Astrocyte (in vitro differentiated cells and primary cell): ENCODE data around the gene NEK10. TPM values are rescaled to one million over a fixed set of nuclear protein-coding genes. Genes with fewer than 3 reads are reported as not detected.

Experiments
- DNase-seq: peaks from one replicate; pipeline ENCODE4 v3.0.0-alpha.2; 2010; ENCODE audit warnings: low read depth
- FAIRE-seq: peaks from 2 replicates; lab custom pipeline; 2011; peaks lifted over from hg19 to GRCh38; lab: Jason Lieb, UNC
- H2AFZ ChIP-seq: 2 replicates; pipeline ENCODE4 v1.6.0; 2012; ENCODE audit warnings: low read depth, low read length, inconsistent platforms
- H3K27ac ChIP-seq: 2 replicates; pipeline ENCODE4 v1.5.1; 2011; ENCODE audit warnings: low read depth, low read length, inconsistent platforms
- H3K27me3 ChIP-seq: 2 replicates; pipeline ENCODE4 v1.6.0; 2011; ENCODE audit warnings: low read length, inconsistent platforms; ENCODE audit not compliant: insufficient read depth
- H3K36me3 ChIP-seq: 2 replicates; pipeline ENCODE4 v1.5.1; 2011; ENCODE audit warnings: low read length, inconsistent platforms; ENCODE audit not compliant: insufficient read depth
- H3K4me1 ChIP-seq: 2 replicates; pipeline ENCODE4 v1.5.1; 2011; ENCODE audit warnings: low read length, inconsistent platforms; ENCODE audit not compliant: insufficient read depth
- H3K4me2 ChIP-seq: 2 replicates; pipeline ENCODE4 v1.6.0; 2012; ENCODE audit warnings: low read length, inconsistent platforms
- H3K4me3 ChIP-seq: 2 replicates; pipeline ENCODE4 v1.5.1; 2011; ENCODE audit warnings: low read depth, mild to moderate bottlenecking, low read length, inconsistent platforms; ENCODE audit not compliant: insufficient read depth
- H3K79me2 ChIP-seq: 2 replicates; pipeline ENCODE4 v1.6.0; 2012; ENCODE audit warnings: mild to moderate bottlenecking, low read length, inconsistent platforms; ENCODE audit not compliant: insufficient read depth
- H3K9ac ChIP-seq: 2 replicates; pipeline ENCODE4 v1.6.0; 2012; ENCODE audit warnings: mild to moderate bottlenecking, low read length, inconsistent platforms
- H3K9me3 ChIP-seq: 2 replicates; pipeline ENCODE4 v1.5.1; 2012; ENCODE audit warnings: low read depth, mild to moderate bottlenecking, low read length, inconsistent platforms; ENCODE audit not compliant: insufficient read depth
- H4K20me1 ChIP-seq: 2 replicates; pipeline ENCODE4 v1.6.0; 2012; ENCODE audit warnings: low read length, inconsistent platforms; ENCODE audit not compliant: insufficient read depth
- H3K27ac Mint-ChIP-seq: one replicate; pipeline ENCODE4 v1.8.0; 2021; ENCODE audit warnings: mild to moderate bottlenecking, mixed read lengths; ENCODE audit not compliant: unreplicated experiment
- H3K27me3 Mint-ChIP-seq: one replicate; pipeline ENCODE4 v1.8.0; 2021; ENCODE audit warnings: low read depth, mixed read lengths; ENCODE audit not compliant: unreplicated experiment
- H3K36me3 Mint-ChIP-seq: one replicate; pipeline ENCODE4 v1.8.0; 2021; ENCODE audit warnings: low read depth, mixed read lengths; ENCODE audit not compliant: unreplicated experiment
- H3K4me1 Mint-ChIP-seq: one replicate; pipeline ENCODE4 v1.8.0; 2021; ENCODE audit warnings: low read depth, mixed read lengths; ENCODE audit not compliant: unreplicated experiment
- H3K4me3 Mint-ChIP-seq: one replicate; pipeline ENCODE4 v1.8.0; 2021; ENCODE audit warnings: mild to moderate bottlenecking, moderate library complexity, mixed read lengths; ENCODE audit not compliant: unreplicated experiment
- H3K9me3 Mint-ChIP-seq: one replicate; pipeline ENCODE4 v1.8.0; 2021; ENCODE audit warnings: mild to moderate bottlenecking, mixed read lengths; ENCODE audit not compliant: unreplicated experiment
- EZH2 ChIP-seq: IDR thresholded peaks from 2 replicates; pipeline ENCODE4 v1.6.1; 2012; ENCODE audit warnings: mild to moderate bottlenecking, low read length, inconsistent platforms; ENCODE audit not compliant: insufficient read depth
- total RNA-seq: library from RNA; stranded (reverse); gene quantifications from 2 replicates; pipeline ENCODE4 v1.2.1, GENCODE V29; 2021
- TF ChIP-seq, protein P1 (sequence below): IDR thresholded peaks from 2 replicates; pipeline ENCODE4 v1.5.1; 2011; ENCODE audit warnings: low read depth, mild to moderate bottlenecking, inconsistent platforms, low read length, moderate library complexity; ENCODE audit not compliant: insufficient read depth

Gene NEK10
- total RNA-seq, 1 donor from 2014 or later = 3.2 TPM

GRCh38 chr3:27326629-27327545 is 42.3 kb downstream of the NEK10 start:
- peaks cover 3% of the 10 kb centered on the region for H3K9me3 Mint-ChIP-seq
- Histone ChIP-seq H3K36me3 (peaks cover 2% of the 10 kb centered on the region), H3K9me3 (no peaks in the 10 kb centered on the region), H3K4me2 (peak overlapping the region; percentile 43), H3K27ac (peak overlapping the region; percentile 19), H3K4me1 (peaks cover 26% of the 10 kb centered on the region), H2AFZ (no peak overlapping the region), H3K4me3 (no peak overlapping the region), H3K79me2 (no peaks in the 10 kb centered on the region), H4K20me1 (no peaks in the 10 kb centered on the region), H3K27me3 (no peaks in the 10 kb centered on the region), H3K9ac (no peak overlapping the region)
- H3K27me3 Mint-ChIP-seq = no peaks in the 10 kb centered on the region
- peaks cover 9% of the 10 kb centered on the region for H3K36me3 Mint-ChIP-seq
- FAIRE-seq (peak; percentile 73), DNase-seq (peak; percentile 90)
- peaks cover 16% of the 10 kb centered on the region for H3K4me1 Mint-ChIP-seq
- H3K27ac Mint-ChIP-seq = peak overlapping the region; percentile 2
- no peak for TF ChIP-seq EZH2
- TF ChIP-seq, protein P1, sequence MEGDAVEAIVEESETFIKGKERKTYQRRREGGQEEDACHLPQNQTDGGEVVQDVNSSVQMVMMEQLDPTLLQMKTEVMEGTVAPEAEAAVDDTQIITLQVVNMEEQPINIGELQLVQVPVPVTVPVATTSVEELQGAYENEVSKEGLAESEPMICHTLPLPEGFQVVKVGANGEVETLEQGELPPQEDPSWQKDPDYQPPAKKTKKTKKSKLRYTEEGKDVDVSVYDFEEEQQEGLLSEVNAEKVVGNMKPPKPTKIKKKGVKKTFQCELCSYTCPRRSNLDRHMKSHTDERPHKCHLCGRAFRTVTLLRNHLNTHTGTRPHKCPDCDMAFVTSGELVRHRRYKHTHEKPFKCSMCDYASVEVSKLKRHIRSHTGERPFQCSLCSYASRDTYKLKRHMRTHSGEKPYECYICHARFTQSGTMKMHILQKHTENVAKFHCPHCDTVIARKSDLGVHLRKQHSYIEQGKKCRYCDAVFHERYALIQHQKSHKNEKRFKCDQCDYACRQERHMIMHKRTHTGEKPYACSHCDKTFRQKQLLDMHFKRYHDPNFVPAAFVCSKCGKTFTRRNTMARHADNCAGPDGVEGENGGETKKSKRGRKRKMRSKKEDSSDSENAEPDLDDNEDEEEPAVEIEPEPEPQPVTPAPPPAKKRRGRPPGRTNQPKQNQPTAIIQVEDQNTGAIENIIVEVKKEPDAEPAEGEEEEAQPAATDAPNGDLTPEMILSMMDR = no peak
- peak overlapping the region; percentile 42 for H3K4me3 Mint-ChIP-seq

DNA sequence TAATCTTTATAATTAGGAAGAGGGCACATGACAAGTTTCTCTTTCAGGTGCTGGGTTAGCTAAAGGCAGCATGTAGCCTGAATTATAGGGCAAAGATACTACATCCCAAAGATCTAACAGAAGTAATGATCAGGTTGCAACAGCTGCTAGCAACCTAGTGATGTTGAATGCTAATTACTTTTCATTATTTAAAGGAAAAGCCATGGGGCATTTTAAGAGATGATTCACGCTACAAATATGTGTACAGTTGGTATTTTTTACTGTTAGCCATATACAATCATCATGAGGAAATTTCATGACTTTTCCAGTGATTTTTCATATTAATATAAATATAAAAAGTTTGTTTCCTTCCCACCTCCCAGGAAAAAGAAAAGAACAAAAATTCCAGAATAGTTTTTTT is 43.0 kb downstream of the NEK10 start:
- Mint-ChIP-seq H3K9me3 (peaks cover 3% of the 10 kb centered on the region), H3K4me1 (peaks cover 16% of the 10 kb centered on the region), H3K36me3 (peaks cover 9% of the 10 kb centered on the region), H3K4me3 (no peak overlapping the region), H3K27me3 (no peaks in the 10 kb centered on the region), H3K27ac (no peak overlapping the region)
- Histone ChIP-seq H3K9ac (no peak overlapping the region), H3K27ac (peak overlapping the region; percentile 28), H3K4me1 (peaks cover 26% of the 10 kb centered on the region), H3K27me3 (no peaks in the 10 kb centered on the region), H3K79me2 (no peaks in the 10 kb centered on the region), H4K20me1 (no peaks in the 10 kb centered on the region), H3K4me2 (peak overlapping the region; percentile 43), H3K36me3 (peaks cover 2% of the 10 kb centered on the region), H3K4me3 (no peak overlapping the region), H2AFZ (no peak overlapping the region), H3K9me3 (no peaks in the 10 kb centered on the region)
- DNase-seq = peak; percentile 39
- no peak for FAIRE-seq
- TF ChIP-seq EZH2 = no peak
- TF ChIP-seq, protein P1 = no peak

GRCh38 chr3:27325419-27325818 is 43.8 kb downstream of the NEK10 start:
- Mint-ChIP-seq H3K9me3 (peaks cover 3% of the 10 kb centered on the region), H3K27ac (no peak overlapping the region), H3K4me3 (no peak overlapping the region), H3K27me3 (no peaks in the 10 kb centered on the region), H3K4me1 (peaks cover 16% of the 10 kb centered on the region), H3K36me3 (peaks cover 7% of the 10 kb centered on the region)
- Histone ChIP-seq H3K9ac (no peak overlapping the region), H4K20me1 (no peaks in the 10 kb centered on the region), H3K79me2 (no peaks in the 10 kb centered on the region), H3K9me3 (no peaks in the 10 kb centered on the region), H3K27ac (no peak overlapping the region), H3K4me2 (no peak overlapping the region), H3K4me1 (peaks cover 26% of the 10 kb centered on the region), H3K27me3 (no peaks in the 10 kb centered on the region), H2AFZ (no peak overlapping the region), H3K4me3 (no peak overlapping the region), H3K36me3 (peaks cover 5% of the 10 kb centered on the region)
- FAIRE-seq (no peak), DNase-seq (no peak)
- no peak for TF ChIP-seq EZH2
- TF ChIP-seq, protein P1 = no peak
